ENCODE data around the gene LRRC3. TPM values are rescaled to one million over a fixed set of nuclear protein-coding genes. Genes with fewer than 3 reads are reported as not detected.

Gene LRRC3
- total RNA-seq, 1 donor from 2014 or later, result 3.0 TPM

DNA sequence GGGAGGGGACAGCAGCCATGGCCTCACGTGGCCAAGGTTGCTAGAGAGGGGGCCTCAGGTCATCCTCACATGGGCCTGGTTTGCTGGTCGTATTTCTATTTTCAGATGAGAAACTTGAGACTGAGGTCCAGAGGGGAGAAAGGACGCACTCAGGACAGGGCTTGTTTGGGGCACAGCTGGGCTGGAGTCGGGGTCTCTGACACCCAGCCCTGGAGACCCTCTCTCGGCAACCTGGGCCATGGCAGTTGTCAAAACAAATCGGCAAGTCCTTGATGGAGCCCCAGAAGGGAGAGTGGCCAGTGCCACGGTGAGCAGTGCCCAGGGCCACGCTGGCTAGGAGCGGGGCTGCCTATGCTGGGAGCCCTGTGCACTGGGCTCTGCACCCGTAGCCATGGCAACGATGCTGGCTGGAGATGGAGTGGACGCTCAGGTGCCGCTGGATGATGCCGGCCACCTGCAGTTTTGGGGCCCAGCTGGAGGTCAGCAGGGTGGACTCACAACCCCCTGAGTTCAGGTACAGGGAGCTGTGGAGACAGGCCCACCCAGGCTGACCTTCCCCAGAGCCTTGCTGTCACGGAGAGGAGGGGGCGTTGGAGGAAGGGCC, 11.1 kb downstream of the LRRC3 start:
- no peak overlapping the region for H3K4me3 ChIP-seq (ENCODE audit: low read depth, low read length)
- TF ChIP-seq, protein P1, sequence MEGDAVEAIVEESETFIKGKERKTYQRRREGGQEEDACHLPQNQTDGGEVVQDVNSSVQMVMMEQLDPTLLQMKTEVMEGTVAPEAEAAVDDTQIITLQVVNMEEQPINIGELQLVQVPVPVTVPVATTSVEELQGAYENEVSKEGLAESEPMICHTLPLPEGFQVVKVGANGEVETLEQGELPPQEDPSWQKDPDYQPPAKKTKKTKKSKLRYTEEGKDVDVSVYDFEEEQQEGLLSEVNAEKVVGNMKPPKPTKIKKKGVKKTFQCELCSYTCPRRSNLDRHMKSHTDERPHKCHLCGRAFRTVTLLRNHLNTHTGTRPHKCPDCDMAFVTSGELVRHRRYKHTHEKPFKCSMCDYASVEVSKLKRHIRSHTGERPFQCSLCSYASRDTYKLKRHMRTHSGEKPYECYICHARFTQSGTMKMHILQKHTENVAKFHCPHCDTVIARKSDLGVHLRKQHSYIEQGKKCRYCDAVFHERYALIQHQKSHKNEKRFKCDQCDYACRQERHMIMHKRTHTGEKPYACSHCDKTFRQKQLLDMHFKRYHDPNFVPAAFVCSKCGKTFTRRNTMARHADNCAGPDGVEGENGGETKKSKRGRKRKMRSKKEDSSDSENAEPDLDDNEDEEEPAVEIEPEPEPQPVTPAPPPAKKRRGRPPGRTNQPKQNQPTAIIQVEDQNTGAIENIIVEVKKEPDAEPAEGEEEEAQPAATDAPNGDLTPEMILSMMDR (conservative IDR thresholded peaks at IDR 0.05; ENCODE audit: low read depth, low read length), result no peak
- DNase-seq (ENCODE audit: low read depth), result no peak

DNA sequence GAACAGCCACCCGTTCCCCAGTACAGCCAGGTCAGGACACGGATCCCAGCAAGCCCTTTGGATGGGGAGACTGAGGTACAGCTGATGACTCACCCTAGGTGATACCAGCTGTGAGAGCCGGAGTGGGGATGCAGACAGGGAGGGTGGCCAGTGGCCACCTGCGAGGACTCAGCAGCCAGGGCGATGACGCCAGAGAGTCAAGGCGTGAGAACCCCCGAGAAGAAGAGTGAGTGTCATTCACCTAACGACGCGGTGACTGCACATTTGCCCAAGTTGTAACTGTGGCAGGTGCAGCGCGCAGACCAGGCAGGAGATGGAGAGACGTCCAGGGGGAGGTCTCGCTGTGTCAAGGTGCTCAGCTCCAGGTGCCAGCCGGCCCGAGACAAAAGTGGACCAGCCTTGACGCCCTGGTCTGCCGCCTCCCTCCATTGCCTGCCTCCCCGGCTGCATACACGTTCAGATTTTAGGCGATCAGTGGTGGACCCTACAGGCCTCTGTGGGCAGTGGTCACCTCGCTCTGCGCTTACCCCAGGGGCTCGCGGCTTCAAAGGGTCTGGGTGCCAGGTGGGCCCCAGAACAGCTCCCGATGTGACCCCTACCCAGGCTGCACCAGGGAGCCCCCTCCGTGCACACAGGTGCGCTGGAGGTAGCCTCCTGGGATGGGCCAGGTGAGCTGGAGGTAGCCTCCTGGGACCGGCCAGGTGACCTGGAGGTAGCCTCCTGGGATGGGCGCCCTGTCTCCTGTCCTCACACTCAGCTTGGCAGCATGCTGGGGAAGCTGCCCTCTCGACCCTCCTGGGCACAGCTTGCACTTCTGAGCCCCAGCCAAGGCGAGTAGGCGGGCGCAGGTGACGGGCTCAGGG, 11.9 kb downstream of the LRRC3 start:
- TF ChIP-seq, protein P1 (conservative IDR thresholded peaks at IDR 0.05; ENCODE audit: low read depth, low read length), result no peak
- no peak overlapping the region for H3K4me3 ChIP-seq (ENCODE audit: low read depth, low read length)
- no peak for DNase-seq (ENCODE audit: low read depth)

DNA sequence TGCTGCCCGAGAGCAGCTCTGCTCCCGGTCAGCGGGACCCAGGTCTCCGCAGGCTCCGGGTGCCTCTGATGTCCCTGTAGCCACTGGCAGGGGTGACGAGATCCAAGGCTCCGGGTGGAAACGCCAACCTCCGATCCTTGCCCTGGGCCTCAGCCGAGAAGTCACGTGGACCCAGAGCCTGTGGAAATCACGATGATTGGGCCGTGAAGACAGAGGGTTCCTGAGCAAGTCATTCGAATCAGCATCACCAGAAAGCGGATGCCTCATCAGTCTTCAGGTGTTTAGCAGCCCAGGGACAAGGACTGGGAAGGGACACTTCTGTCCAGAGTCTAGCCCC, 12.5 kb downstream of the LRRC3 start:
- TF ChIP-seq, protein P1 (conservative IDR thresholded peaks at IDR 0.05; ENCODE audit: low read depth, low read length), result no peak
- no peak for DNase-seq (ENCODE audit: low read depth)
- no peak overlapping the region for H3K4me3 ChIP-seq (ENCODE audit: low read depth, low read length)

DNA sequence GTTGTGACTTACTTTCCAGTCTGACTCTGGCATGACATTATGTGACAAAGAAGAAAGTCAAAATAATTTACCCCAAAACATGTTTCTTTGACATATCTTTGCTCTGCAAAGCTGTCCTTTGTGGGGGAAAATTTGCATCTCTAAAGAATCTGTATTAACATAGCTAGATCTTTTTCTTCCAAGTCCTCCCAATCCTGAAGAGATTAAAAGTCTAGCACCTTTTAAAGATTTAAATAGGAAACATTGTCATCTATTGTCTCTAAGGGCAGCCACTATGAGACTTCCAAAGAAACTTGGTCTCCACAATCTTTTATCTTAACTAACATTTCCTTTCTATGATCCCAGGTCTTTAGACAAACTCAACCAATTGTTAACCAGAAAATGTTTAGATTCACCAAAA, 16.0 kb downstream of the LRRC3 start:
- no peak for DNase-seq (ENCODE audit: low read depth)
- TF ChIP-seq, protein P1 (conservative IDR thresholded peaks at IDR 0.05; ENCODE audit: low read depth, low read length), result no peak
- H3K4me3 ChIP-seq (ENCODE audit: low read depth, low read length), result no peak overlapping the region

DNA sequence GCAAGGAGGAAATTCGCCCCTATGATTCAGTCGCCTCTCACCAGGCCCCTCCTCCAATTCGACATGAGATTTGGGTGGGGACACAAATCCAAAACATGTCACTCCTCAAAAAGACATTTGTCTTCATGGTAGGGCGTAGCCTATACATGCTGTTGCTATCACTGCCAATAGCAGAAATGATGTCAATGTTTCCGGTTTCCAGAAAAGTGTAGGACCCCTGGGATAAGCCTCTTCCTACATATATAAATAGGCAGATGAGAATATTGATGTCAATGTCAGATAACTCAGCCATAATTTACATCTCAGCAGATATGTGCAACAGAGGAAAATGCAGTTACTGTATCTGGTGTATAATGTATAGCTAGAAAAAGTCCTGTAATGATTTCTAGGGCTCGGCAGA, 16.7 kb downstream of the LRRC3 start:
- TF ChIP-seq, protein P1 (conservative IDR thresholded peaks at IDR 0.05; ENCODE audit: low read depth, low read length), result no peak
- no peak for DNase-seq (ENCODE audit: low read depth)
- H3K4me3 ChIP-seq (ENCODE audit: low read depth, low read length), result no peak overlapping the region

DNA sequence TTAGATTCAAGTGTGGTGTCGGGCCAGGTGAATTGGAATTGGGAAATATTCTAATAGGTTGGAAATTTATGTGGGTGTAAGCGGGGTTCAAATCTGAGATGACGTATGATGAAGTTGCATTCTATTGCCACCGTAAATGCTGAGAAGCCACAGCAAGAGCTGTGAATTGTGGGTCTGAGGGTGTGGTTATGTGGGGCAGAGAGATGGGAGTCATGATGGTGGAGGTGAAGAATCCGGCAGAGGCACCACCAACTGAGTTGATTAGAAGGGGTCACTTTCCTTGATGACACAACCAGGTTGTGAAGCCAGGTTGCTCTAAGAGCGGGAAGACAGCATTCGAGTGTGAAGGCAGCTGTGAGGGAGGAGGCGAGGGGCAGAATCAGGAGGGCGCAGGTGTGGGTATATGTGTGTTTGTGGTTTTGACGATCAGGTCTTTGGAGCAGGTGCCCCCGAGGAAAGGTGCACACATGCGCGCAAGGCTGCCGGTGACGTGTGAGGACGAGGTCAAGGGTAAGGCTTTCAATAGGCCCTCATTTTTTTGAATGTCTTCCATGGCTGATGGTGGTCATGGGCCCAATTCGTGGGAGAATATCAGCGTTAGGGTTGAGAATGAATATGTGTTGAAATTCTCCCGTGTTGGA, 18.7 kb downstream of the LRRC3 start:
- TF ChIP-seq, protein P1 (conservative IDR thresholded peaks at IDR 0.05; ENCODE audit: low read depth, low read length), result no peak
- H3K4me3 ChIP-seq (ENCODE audit: low read depth, low read length), result no peak overlapping the region
- no peak for DNase-seq (ENCODE audit: low read depth)

All from epithelial cell of proximal tubule (primary cell).